T follicular helper cell (primary cell): Measurements from ENCODE around the gene DDX10.
"Not testable (repeated sequence)": the region's sequence is repeated elsewhere in the genome, so short reads cannot be mapped to it uniquely, and the experiment has no call there.

Source experiments
- DNase-seq: peaks from one replicate; pipeline ENCODE4 v3.0.0-alpha.2; 2020; ENCODE audit warnings: low read depth

Gene DDX10

DNA sequence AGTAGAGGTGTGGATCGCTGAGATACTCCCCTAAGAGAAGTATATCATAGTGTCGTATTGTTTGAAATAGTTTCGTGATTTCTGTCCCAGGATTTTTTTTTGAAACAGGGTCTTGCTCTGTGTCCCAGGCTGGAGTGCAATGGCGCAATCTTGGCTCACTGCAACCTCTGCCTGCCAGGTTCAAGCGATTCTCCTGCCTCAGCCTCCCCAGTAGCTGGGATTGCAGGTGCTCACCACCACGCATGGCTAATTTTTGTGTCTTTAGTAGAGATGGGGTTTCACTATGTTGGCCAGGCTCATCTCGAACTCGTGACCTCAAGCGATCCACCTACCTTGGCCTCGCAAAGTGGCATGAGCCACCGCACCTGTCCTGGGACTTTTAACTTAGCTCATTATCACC is 159.1 kb downstream of the DDX10 start:
- DNase-seq: not testable (repeated sequence)

DNA sequence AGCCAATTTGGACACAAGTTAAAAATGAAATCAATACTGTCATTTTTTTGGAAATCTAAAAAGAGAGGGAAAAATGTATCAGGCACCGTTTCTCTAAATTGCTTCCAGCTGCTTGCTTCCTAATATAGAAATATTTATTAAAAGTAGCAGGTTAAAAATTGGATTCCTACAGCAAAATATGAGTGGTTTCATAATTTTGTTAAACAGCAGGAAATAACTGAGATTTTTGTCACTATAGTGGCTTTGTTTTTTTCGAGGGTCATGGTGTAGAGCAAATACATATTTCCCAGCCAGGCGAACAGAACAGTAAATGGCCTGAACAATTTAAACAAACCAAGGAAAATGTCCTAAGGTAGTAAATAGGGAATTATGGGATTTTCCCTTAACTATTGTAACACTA is 159.7 kb downstream of the DDX10 start:
- no peak for DNase-seq

GRCh38 chr11:108825381-108825780 is 160.5 kb downstream of the DDX10 start:
- no peak for DNase-seq

DNA sequence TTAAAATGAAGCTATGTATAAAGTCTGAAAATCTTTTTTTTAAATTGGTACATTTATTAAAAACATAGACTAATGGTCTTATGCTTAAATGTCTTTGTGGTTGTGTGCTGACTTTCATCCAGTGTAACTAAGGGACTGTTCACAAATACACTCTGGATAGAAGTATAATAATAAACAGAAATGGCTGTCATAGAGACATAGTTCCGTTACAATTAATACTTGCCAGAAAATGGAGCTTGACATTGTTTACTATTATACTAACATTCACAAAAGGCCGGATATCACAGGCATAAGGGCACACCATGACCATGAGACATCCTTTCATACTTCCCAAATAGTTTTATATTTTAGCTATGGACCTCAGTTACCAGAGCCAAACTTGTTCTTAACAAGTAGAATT is 161.3 kb downstream of the DDX10 start:
- DNase-seq: no peak

DNA sequence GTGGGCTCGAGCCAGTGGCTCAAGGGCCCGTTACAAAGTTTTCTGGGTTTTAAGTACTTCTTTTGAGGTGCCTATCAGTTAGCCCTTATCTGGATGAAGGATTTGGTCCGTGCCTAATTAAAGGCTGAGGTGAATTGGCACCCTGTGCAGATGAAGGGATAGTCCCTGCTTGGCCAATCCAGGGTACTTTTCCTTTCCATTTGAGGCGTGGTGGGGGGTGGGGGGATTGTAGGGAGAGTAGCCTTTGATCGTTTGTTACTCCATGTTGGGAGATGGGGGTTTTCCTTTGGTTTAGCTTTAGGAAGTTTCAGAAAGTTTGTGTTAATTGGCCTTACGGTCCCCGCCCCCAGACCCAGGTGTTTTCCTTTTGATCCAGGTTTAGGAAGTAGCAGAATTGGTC is 170.8 kb downstream of the DDX10 start:
- DNase-seq: no peak

- DNase-seq: no peak
These were observed 171.7 kb downstream of the DDX10 start for GRCh38 chr11:108836541-108836940.

- no peak for DNase-seq
These were observed 173.4 kb downstream of the DDX10 start for GRCh38 chr11:108838102-108838791.

DNA sequence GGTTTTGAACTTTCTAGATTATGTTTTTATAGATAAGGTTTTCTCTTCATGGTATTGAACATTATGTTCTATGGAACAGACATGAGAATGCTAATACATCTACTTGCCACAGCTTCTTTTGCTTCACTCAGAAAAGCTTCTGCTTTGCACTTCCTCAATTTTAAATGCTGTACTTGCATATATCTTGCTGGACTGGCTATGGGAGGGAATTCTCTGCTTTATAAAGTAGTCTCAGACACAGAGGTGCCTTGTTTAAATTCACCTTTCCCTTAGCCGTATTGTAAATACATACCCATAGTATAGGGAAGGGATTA is 173.9 kb downstream of the DDX10 start:
- no peak for DNase-seq

GRCh38 chr11:108846009-108846408 is 181.1 kb downstream of the DDX10 start:
- DNase-seq: no peak

DNA sequence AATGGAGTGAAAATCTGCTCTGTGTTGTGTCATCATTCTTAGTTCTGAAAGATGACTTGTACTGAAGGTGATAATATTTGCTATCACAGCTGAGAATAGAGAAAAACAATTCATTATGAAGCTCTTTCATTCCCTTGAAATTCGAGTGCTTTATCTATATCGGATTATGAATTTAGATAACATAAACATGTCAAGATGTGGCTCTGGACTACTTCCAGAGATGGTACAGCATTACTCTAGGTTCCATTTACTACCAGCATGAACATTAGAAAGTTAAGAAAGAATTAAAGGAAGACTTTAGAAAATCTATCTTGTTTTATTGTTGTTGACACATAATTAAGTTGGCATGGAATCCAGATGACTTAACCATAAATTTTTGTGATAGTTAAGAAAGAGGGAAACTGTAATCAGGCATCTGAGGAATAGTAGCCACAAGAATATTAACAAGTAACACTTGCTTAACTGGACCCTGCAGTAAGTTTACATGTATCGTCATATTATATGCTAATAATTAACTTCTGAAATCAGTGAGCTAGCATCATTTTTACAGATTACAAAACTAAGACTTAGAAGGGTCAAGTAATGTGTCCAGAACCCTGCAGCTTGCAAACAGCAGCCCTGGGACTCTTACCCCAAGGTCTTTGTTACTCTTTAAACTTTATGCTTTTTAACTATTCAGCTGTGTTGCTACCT is 182.6 kb downstream of the DDX10 start:
- no peak for DNase-seq

- DNase-seq: no peak
These were observed 186.9 kb downstream of the DDX10 start for GRCh38 chr11:108851781-108852180.

DNA sequence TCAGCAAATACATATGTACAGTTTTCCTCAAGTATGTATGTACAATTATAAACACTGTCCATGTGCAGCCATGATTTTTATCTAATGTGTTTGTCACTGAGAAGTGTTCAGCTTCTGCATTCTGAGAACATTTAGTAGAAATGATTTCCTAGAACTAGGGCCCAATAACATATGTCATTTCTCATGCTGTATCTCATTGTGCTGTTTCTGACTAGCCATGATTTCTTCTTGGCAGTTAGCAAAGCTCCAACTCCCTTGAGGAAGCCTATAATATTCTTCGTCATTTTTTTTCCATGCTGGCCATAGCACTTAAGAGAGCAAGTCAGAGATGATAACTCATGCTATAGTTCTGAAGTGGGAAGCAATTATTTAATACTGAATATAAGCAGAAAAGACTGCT is 187.8 kb downstream of the DDX10 start:
- DNase-seq: no peak

- no peak for DNase-seq
These were observed 188.3 kb downstream of the DDX10 start for GRCh38 chr11:108853151-108853550.

DNA sequence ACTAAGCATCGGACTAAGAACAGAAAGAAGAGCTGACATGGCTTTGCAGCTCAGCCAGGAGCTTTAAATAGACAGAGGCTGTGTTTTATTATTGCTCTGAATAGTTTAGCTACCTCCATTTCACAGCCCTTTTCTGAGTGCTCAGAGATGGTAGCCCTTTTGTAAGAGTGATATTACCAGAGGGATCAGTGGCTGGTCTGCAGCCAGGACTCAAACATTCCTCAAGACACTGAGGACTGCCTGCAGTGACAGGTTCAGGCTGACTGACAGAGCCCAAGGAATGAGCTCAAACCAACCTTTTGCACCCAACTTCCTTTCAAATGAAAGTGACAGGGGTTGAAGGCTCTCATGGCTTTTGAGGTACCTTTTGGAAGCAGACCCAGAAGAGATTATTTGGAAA is 189.0 kb downstream of the DDX10 start:
- no peak for DNase-seq

DNA sequence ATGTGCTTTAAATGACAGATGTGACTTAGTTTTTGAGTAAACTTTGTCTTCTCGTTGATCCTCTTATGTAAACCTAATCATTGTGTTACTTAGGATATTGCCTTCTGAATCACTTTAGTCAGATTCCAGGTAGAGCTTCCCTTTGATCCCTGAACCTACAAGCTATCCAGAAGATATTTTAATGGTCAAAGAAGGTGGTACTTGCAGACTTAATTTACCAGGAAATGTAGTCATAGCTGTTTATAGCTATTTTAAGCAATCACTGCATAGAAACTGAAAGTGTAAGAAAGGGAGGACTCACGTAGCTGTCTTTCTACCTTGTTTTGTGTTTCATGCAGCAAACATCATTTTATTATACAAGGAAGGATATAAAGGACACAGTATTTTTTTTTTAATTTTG is 189.5 kb downstream of the DDX10 start:
- no peak for DNase-seq

DNA sequence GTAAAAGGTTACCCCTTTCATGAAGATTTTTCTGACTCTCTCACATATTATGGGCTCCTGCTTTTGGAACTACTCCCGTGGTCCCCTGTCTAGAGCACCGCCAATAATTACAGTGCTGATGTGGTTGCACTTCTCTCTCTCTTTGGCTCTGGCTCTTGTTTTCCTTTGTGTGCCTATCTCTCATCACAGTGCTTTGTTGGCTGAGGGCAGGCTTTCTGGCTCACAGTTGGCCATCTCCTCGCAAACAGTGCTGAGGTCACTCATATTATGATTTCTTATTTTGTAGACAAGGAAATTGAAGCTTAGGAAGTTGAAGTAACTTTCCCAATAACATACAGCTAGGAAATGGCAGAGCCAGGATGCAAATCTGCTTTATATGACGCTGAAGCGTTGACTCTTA is 192.5 kb downstream of the DDX10 start:
- no peak for DNase-seq

DNA sequence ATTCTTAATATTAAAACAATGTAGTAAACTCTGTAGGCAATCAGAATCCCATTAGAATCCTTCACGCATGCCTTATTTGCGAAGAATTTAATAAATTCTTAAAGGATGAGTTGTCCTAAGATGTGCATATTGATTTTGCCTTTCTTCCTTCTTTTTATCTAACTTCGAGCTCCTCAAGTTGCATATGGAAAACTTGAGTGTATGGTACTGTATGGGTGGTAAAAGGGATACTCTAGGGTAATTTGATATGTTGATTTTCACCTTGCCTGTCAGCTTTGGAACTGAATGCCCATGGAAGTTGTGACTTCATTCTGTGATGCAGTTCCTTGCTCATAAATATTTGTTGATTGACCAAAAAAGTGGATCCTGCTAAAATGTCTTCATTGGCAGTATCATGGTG is 193.8 kb downstream of the DDX10 start:
- no peak for DNase-seq

GRCh38 chr11:108859510-108859909 is 194.6 kb downstream of the DDX10 start:
- no peak for DNase-seq

DNA sequence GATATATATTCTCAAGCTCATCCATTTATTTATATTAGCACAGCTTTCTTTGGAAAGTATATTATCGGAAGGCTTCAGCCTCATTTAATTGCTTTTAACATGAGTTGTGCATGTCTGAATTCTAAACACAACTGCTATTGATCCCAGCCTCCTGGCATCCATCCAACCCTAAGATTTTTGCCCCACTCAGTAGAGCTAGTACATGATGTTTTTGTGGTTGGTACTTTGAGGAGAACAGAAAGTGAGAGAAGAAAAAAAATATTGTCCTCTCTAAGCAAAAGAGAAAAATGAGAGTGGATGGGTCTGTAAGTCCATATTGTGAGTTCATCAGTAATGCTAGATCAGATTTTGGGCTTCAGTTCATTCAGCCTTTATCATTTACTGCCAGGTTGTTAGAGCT is 198.7 kb downstream of the DDX10 start:
- no peak for DNase-seq

DNA sequence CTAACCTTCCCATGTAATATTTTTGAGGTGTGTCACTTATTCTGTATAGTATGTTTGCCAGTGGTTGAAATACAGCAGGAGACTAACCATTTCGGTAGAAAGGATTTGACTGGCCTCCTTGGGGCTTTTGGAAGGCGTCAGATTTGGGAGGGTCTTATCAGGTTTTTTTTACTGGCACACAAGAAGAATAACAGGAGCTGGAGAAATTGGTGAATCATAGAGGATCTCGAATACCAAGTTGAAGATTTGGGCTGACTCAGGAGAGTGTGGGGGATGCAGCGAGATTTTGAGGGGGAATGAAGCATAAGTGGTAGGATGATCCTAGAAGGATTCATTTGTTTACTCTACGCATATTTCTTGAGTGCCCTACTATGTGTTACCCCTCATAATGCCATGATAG is 200.5 kb downstream of the DDX10 start:
- no peak for DNase-seq

DNA sequence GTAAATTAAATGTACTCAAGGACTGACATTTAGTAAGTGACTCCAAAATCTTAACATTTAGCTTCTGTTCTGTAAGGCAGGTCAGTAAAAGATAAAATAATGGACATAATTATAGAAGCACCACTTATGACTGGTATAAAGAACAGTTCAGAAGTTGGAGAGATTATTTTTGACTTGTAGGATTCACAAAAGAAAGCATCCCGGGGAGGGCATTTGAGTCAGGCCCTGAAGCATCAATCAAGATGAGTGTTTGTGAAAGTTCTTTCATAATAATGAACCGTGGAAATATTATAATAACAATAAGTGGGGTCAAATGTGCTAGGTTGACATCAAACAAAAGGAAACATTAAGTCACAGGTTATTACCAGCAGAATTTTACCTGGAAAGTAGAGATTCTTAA is 201.9 kb downstream of the DDX10 start:
- no peak for DNase-seq

- DNase-seq: no peak
These were observed 205.6 kb downstream of the DDX10 start for GRCh38 chr11:108870373-108871020.

DNA sequence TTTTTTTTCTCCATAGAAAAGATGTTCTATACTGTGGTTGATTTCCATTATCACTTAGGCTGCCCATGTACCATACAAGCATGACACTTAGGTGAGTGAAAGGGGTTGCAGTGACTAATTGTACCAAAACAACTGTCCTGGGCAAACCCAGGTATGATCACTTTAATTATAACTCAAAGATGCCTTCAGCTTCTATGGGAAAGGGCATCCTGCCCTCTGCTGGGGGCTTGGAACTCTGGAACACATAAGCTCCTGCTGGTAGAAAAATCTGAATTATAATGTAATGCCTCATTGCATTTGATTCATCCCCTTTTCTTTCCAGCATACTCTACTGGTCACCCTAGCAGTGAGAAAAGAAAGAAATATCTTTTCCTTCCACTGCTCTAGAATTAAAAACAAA is 206.3 kb downstream of the DDX10 start:
- DNase-seq: no peak

- DNase-seq: no peak
These were observed 207.0 kb downstream of the DDX10 start for GRCh38 chr11:108871867-108872266.
